ENCODE measurements around the gene ZNF765.

DNA sequence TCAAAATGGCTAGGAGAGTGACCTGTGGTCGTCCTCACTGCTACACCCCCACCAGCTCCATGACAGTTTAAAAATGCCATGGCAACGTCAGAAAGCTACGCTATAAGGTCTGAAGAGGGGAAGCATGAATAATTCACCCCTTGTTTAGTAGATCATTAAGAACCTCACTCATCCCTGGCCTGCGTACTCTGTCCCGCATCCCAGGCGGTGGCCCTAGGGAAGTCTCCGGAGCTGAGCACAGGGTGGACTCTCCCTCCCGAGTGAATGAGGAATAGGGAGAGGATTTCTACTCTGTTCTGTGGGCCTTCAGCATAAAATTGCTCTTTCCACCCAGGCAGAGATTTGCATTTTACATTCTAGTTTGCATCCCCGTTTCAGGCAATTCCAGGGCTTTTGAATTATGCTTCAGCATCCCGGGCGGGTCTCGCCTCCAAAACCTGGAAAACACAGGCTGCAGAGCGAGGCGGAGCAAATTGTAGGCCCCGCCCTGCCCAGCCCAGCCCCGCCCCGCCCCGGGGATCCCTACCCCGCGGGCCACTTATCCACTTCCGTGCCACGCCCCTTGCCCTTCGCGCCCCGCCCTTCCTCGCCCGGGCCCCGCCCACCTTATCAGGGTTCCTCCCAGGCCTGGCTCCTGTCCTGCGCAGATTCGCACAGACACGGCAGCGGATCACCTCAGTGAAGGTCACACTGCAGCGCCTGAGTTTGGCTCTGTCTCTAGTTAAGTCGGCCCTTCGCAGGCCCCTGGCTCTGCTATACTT lies 36.9 kb upstream of the ZNF765 start:
- TF ChIP-seq, protein P1, sequence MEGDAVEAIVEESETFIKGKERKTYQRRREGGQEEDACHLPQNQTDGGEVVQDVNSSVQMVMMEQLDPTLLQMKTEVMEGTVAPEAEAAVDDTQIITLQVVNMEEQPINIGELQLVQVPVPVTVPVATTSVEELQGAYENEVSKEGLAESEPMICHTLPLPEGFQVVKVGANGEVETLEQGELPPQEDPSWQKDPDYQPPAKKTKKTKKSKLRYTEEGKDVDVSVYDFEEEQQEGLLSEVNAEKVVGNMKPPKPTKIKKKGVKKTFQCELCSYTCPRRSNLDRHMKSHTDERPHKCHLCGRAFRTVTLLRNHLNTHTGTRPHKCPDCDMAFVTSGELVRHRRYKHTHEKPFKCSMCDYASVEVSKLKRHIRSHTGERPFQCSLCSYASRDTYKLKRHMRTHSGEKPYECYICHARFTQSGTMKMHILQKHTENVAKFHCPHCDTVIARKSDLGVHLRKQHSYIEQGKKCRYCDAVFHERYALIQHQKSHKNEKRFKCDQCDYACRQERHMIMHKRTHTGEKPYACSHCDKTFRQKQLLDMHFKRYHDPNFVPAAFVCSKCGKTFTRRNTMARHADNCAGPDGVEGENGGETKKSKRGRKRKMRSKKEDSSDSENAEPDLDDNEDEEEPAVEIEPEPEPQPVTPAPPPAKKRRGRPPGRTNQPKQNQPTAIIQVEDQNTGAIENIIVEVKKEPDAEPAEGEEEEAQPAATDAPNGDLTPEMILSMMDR (IDR thresholded peaks at IDR 0.05; ENCODE audit: extremely low read depth in 1 of 2, insufficient read depth in 1 of 2, low read depth in 1 of 2, low read length in 2 of 2) = no peak
- no peak for TF ChIP-seq POLR2A (IDR thresholded peaks at IDR 0.05; ENCODE audit: low read depth, low read length)
